HG03139 (cell line): ENCODE results near the gene OR52E5.

Experiments
- ATAC-seq: cut with Tn5 transposase; IDR thresholded peaks from one replicate; pipeline ENCODE4 v1.9.1; 2021; ENCODE audit not compliant: unreplicated experiment

The OR52E5 gene

DNA sequence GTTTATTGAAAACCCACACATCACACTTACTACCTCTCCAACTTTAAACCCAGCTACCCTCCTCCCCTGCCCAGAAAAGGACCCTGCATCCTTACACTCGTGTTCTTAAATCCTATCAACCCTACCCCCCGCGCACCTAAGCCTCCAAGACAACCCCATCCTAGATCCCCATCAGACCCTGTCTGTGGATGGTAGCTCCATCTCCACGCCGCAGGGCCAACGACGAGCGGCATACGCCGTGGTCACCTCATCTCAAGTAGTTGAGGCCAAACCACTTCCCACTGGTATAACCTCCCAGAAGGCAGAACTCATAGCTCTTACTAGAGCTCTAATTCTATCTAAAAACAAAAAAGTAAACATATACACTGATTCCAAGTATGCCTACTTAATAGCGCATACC, 39.7 kb downstream of the OR52E5 start:
- ATAC-seq: no peak

DNA sequence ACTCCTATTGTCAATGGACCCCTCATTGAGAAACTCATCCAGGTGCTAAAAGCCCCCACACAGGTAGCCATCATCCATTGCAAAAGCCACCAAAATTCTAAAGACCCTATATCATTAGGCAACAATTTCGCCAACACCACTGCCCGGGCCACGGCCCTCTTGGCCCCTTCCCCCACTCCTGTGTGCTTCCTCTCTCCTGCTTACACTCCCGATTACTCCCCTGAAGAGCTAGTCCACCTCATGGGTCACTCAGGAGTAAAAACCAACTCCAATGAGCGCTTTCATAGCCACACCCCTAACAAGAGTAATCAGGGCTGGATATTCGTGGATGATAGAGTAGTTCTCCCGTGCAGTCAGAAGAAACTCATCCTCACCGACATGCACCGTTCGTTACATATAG, 40.1 kb downstream of the OR52E5 start:
- ATAC-seq: no peak

DNA sequence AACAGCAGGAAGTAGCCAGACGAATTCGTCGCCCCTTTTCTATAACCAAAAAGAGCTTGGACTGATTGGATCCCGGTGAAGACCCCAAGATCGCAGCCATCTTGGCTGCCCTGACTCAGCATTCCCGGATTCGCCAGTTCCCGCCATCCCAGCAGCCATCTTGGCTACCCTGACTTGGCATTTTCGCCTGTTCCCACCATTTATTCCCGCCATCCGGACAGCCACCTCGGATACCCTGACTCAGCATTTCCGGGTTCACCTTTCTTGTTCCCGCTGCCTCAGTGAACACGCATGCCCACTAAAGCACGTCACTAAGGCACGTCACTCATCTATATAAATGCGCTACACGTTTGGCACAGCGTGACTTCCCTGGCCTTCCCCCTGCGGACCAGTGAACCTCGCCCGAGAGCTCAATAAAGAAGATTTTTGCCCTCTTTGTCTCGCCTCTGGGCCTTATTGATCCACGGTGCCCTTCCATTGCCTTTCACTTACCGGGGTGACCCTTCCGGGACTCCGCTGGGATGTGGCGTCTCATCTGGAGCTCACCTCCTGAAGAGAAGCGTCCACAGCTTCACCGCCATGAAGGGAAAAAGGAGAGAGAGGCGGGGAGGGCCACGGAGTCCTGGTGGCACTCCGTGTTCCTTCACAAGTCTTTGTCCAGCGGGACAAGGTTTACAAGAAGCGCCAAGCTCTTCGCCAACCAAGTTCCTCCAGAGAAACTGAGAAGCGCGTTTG, 45.0 kb downstream of the OR52E5 start:
- peak; percentile 44 for ATAC-seq

DNA sequence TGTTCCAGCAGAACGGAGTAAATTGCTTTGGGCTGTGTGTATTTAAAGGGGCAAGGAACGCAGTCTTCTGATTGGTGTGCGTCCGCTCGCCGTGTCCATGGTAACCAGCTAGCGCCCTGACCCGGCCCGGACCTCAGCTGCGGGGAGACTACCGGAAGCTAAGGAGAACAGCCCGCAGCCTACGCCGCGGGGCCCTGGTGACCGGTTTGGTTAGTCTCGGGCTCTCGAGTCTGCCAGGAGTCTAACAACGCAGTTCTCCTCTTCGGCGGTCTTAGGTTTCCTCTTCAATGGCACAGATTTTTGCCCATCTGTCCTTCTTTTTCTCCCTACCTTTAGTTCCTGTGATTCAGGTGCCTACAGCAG, 45.6 kb downstream of the OR52E5 start:
- ATAC-seq: peak; percentile 95

DNA sequence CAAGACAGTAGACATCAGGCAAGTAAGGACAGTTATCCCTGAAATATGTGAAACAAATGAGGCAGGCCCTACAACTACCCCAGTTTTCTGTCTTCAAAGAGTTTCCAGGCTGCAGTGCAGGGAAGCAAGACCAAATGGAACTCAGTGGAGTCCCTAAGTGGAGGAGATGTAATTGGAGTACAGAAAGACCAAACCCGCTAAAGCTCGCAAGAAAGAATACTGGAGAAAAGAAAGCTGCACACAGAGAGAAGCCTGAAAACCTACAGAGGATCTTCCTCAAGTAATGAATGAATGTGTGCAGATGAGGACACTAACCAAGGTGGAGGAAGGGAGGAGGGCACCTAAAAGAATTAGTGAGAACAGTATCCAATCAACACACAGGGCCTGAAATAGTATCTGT, 47.7 kb downstream of the OR52E5 start:
- no peak for ATAC-seq

DNA sequence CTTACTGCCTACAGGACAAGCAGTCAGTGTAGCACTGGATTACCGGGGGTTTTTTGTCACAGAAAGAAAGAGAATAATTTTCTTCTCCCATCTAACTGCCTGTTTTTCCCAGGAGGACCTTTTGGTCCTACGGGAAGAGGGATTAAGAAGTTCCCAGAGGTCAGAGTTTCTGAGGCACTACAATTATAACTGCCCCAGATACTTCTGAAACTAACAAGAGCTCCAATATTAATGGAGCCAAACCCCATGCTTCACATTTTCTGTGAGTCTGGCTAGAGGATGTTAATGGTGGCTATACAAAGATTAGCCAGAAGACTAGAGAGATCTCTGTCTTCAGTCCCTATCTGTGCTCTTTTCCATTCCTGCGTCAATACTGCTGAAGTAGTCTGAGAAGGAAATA, 48.9 kb downstream of the OR52E5 start, which contains the start of gene OR56A3:
OR56A3 (plus strand) TSS at position 301 of the 400 bp plus-strand sequence. CDS start 5,096 bp downstream, outside the sequence.
- ATAC-seq: no peak
